ENCODE measurements around the gene GORASP2.

DNA sequence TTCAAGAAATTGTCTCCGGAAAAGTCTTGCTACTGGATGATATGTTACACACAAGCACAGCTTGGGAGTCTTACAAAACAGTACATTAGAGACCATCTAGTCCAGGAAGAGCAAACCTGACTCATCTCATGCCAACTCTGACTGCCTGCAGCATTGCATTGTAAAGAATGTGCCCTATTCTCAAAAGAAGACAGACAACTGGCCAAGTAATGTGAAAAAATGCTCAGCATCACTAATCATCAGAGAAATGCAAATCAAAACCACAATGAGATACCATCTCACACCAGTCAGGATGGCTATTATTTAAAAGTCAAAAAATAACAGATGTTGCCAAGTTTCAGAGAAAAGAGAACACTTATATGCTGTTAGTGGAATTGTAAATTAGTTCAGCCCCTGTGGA, 42.7 kb upstream of the GORASP2 start:
- TF ChIP-seq EP300 (IDR thresholded peaks at IDR 0.05; ENCODE audit: borderline replicate concordance) (no peak), TEAD4 (IDR thresholded peaks at IDR 0.05) (no peak), EGR1 (IDR thresholded peaks at IDR 0.05) (no peak), TAF1 (IDR thresholded peaks at IDR 0.05; ENCODE audit: low read depth) (no peak), CEBPB (IDR thresholded peaks at IDR 0.05) (no peak), CREB1 (IDR thresholded peaks at IDR 0.05; ENCODE audit: low read depth) (no peak), FOXM1 (IDR thresholded peaks at IDR 0.05; ENCODE audit: borderline replicate concordance, low read depth) (no peak), TCF12 (IDR thresholded peaks at IDR 0.05; ENCODE audit: low read depth) (no peak)
- TF ChIP-seq, protein P1, sequence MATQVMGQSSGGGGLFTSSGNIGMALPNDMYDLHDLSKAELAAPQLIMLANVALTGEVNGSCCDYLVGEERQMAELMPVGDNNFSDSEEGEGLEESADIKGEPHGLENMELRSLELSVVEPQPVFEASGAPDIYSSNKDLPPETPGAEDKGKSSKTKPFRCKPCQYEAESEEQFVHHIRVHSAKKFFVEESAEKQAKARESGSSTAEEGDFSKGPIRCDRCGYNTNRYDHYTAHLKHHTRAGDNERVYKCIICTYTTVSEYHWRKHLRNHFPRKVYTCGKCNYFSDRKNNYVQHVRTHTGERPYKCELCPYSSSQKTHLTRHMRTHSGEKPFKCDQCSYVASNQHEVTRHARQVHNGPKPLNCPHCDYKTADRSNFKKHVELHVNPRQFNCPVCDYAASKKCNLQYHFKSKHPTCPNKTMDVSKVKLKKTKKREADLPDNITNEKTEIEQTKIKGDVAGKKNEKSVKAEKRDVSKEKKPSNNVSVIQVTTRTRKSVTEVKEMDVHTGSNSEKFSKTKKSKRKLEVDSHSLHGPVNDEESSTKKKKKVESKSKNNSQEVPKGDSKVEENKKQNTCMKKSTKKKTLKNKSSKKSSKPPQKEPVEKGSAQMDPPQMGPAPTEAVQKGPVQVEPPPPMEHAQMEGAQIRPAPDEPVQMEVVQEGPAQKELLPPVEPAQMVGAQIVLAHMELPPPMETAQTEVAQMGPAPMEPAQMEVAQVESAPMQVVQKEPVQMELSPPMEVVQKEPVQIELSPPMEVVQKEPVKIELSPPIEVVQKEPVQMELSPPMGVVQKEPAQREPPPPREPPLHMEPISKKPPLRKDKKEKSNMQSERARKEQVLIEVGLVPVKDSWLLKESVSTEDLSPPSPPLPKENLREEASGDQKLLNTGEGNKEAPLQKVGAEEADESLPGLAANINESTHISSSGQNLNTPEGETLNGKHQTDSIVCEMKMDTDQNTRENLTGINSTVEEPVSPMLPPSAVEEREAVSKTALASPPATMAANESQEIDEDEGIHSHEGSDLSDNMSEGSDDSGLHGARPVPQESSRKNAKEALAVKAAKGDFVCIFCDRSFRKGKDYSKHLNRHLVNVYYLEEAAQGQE (IDR thresholded peaks at IDR 0.05; ENCODE audit: low read depth), result no peak
- TF ChIP-seq, protein P2, sequence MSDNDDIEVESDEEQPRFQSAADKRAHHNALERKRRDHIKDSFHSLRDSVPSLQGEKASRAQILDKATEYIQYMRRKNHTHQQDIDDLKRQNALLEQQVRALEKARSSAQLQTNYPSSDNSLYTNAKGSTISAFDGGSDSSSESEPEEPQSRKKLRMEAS (IDR thresholded peaks at IDR 0.05), result no peak
- TF ChIP-seq, protein P3, sequence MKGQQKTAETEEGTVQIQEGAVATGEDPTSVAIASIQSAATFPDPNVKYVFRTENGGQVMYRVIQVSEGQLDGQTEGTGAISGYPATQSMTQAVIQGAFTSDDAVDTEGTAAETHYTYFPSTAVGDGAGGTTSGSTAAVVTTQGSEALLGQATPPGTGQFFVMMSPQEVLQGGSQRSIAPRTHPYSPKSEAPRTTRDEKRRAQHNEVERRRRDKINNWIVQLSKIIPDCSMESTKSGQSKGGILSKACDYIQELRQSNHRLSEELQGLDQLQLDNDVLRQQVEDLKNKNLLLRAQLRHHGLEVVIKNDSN (IDR thresholded peaks at IDR 0.05), result no peak
